ENCODE results near the gene REEP3.

GRCh38 chr10:63630085-63630930 lies 109.1 kb downstream of the REEP3 start:
- peak; percentile 34 for TF ChIP-seq POLR2A (IDR thresholded peaks at IDR 0.05; ENCODE audit: low read depth, low read length)
- TF ChIP-seq SMC3 (IDR thresholded peaks at IDR 0.05; ENCODE audit: low read depth, low read length), result no peak
- TF ChIP-seq CTCF (conservative IDR thresholded peaks at IDR 0.05; ENCODE audit: low read depth, low read length), result no peak
- no peak for TF ChIP-seq ELK1 (IDR thresholded peaks at IDR 0.05; ENCODE audit: borderline replicate concordance, low read depth, low read length)
- no peak for TF ChIP-seq RFX5 (IDR thresholded peaks at IDR 0.05; ENCODE audit: low read depth, low read length)
- TF ChIP-seq CEBPB (IDR thresholded peaks at IDR 0.05; ENCODE audit: low read depth, low read length), result 0 out of 2 replicates have a peak, but pooled peaks have one; percentile 17
- peak; percentile 8; the same call in 1 of the 2 replicates for TF ChIP-seq RAD21 (IDR thresholded peaks at IDR 0.05; ENCODE audit: low read length)
- no peak for TF ChIP-seq RCOR1 (IDR thresholded peaks at IDR 0.05; ENCODE audit: insufficient replicate concordance, low read length)
- TF ChIP-seq BHLHE40 (IDR thresholded peaks at IDR 0.05; ENCODE audit: low read depth, low read length), result no peak

Measured in IMR-90 (cell line).